HuH-7 (cell line): Measurements from ENCODE around the gene FMN2.

Experiments
- DNase-seq: peaks from one replicate; pipeline ENCODE4 v3.0.0; 2011; ENCODE audit warnings: low spot score

The FMN2 gene

DNA sequence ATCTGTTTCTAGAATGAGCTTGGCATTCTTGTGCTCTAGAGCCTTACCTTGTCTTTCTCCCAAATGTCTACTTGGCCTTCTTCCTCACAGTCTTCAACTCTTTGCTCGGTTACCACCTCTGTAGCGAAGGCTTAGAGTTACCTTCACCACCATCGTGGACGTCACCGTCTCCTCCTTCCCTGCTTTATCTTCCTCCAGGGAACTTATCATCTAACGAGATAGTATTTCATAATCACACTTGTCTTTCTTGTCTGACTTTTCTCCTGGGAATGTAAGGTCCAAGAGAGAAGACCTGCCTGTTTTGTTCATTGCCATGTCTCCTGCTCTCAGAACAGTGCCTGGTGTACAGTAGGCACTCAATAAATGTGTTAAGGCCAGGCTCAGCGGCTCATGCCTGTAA lies 404.7 kb downstream of the FMN2 start:
- DNase-seq = no peak

DNA sequence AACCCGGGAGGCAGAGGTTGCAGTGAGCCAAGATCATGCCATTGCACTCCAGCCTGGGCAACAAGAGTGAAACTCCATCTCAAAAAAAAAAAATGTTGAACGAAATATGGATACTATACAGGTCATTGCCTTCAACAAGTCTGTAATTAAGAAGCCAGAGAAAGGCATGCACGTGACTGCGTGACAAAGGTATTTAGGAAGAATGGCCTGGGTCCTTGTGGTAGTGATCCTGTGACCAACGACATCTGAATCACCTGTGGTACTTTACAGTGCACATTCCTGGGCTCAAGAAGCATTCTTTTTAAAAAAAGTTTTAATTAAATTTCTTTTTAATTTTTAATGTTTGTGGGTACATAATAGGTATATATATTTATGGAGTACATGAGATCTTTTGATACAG lies 405.3 kb downstream of the FMN2 start:
- DNase-seq = no peak

GRCh38 chr1:240497908-240498307 lies 406.2 kb downstream of the FMN2 start:
- DNase-seq = no peak

DNA sequence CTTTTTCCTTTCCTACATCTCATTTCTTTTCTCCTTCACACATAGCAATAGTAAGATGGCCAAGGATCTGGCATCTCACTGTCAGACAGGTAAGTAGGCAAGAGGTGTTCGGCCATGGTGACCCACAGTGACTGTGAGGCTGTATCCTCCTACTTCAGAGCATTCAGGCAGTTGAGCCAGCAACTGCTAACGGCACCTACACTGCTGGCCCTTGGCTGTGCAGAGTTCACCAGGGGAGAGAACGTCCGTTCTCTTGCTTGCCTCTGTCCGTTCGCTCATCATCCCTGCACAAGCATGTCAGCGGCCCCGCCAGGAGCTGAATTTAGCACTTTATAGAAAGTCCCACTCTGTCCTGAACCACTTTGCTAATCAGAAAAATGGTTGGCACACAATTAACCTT lies 406.7 kb downstream of the FMN2 start:
- DNase-seq = no peak

- no peak for DNase-seq
Measured at GRCh38 chr1:240499012-240499411, 407.3 kb downstream of the FMN2 start.

DNA sequence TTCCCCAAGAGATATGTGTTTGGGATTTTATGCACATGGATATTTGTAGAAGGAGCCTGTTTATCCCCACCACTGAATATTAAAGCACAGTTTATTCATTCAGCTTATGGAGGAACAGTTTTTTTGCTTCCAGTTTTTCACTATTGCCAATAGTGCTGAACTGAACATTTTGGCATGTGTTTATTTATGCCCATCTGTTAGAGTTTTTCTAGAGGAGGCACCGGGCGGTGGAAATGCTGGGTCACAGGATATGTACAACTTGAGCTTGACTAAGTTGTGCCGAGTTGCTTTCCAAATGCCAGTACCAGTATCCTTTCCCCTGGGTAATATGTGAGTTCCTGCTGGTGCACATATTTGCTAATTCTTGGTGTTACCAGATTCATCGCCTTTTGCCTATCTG lies 409.0 kb downstream of the FMN2 start:
- no peak for DNase-seq

DNA sequence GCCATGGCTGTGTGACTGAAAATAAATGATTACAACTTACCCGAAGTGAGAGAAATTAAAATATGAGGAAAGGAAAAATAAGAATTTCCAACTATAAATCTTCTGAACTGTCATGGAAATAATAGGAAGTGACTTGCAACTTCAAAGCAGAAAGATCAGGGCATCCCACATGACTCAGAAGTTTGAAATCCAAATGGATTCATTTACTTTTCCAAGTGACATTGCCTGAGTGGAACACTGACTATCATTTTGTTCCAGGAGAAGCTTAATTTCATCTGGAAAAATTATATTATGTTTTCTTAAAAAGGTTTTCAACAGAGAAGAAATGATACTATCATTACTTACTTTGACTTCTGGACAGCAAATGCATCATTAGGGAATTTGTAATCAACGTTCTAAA lies 409.4 kb downstream of the FMN2 start:
- DNase-seq = no peak

DNA sequence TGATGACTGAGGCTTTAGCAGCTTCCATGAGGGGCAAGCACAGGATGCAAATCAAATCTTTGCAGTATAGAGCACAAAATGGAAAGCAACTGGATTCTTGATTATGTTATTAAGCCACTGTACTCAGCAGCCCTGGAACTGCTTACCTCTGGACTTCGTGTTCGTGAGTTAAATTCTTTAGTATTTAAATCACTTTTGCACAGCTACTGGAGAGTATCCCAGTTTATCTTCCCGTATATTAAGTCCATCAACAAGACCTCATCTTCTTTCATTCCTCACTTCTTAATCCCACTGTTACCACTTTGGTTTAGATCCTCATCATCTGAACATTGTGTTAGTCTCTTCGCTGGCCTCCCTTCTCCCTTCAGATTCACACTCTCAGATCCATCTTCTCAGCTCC lies 411.4 kb downstream of the FMN2 start:
- DNase-seq = no peak

DNA sequence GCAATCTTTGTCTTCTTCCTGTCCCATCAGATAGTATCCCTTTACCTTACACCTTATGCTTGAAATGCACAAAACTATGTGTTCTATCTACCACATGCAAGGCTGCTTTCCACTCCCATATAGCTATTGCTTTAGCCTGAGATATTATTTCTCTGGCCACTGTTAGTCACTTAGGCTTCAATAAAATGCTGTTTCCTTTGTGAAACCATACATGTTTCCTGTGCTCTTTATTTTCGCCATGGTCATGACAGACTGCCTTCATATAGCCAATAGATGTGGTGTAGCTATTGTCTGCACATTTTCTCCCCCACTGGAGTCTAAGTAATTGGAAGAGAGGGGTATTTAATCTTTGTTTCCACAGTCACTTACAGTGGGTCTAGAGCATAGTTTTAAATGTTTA lies 411.9 kb downstream of the FMN2 start:
- DNase-seq = no peak

DNA sequence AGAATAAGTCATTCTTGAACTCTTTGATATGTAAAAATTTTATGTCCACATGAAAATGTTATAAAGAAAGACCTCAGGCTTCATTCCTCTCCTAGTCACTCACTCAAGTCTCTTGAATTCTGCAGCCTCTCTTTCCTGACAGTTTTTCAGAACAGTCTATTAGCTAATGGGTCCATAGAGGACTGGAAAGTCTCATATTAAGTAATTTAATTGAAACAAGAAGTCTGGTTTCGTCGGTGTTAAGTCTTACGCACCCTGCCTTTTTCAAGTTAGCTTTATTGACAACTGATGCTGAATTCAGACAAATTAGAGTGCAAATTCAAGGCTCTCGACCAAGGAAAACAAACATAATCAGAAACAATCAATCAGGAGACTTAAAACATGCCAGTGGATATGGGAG lies 414.5 kb downstream of the FMN2 start:
- DNase-seq = no peak

DNA sequence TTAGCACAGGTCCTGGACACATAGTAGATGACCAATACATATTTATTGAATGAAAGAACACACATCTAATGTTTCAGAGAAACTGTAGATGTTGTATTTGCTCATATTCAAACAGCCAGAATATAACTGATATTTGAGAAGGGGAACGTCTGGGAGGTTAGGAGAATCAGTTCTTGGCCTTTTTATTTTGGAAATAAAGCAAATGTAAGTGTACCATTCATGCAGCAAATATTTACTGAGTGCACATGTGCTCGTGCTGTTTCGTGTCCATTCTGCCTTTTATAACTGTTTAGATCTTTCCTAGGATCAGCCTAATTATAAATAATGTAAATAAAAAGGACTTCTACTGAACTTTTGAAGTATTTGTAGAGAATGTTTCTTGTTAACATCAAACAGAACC lies 416.5 kb downstream of the FMN2 start:
- DNase-seq = no peak

DNA sequence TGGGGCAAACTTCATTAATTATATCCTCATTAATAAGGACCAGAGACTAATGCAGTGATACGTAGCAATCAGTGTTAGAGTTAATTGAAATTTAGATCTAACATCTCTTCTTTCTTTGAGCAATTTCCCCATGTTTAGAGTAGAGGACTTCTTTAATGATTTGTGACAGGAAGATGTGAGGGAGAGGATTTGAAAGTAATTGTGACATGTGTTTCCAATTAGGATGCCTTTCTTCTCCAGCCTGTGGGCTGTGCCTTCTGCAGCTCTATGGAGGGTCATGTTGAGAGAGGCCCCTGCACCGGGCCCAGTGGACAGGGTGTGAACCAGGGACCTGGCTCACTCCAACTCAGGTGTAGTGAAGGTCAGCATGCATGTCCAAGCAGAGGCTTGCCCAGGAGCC lies 417.3 kb downstream of the FMN2 start:
- DNase-seq = no peak

- DNase-seq = no peak
Measured at GRCh38 chr1:240511789-240512188, 420.1 kb downstream of the FMN2 start.

GRCh38 chr1:240515505-240515904 lies 423.8 kb downstream of the FMN2 start:
- no peak for DNase-seq

DNA sequence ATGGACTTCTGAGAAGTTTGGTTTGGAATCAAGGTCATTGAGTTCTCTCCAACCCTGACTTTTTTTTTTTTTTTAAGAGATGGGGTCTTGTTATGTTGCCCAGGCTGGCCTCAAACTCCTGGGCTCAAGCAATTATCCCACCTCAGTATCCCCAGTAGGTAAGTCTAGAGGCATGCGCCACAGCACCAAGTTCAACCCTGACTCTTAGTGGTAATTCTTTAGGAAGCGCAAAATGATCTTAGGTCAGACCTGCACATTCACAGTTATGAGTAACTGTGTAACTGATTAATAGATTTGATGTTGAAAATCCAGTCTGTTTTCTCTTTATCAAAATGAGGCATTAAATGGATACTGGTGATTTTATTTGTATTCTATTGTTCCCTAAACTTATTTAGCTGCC lies 424.4 kb downstream of the FMN2 start:
- DNase-seq = no peak

DNA sequence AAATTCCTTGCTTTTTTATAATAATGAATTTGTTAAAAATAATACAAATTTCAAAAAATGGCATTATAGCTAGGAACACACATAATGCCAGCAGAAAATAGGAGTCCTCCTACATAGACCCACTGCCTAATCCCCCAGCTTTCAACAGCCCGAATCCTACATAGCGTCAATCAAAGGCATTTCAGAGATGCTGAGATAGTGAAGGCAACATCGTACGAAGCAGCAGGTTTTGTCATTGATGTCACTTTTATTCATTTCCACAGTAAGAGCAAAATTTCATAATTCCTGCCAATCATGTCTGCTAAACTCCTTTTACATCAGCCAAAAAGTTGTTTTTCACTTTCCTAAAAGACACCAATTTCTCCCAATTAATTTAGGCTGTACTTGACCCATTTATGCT lies 426.2 kb downstream of the FMN2 start:
- DNase-seq = no peak

GRCh38 chr1:240522122-240522822 lies 430.6 kb downstream of the FMN2 start:
- DNase-seq = no peak

GRCh38 chr1:240524356-240525069 lies 432.8 kb downstream of the FMN2 start:
- no peak for DNase-seq
